H1 (cell line): ENCODE results near the gene BRPF1.

Experiments
- CREB1 ChIP-seq: IDR thresholded peaks from 2 replicates; pipeline ENCODE4 v1.6.1; 2012; ENCODE audit warnings: inconsistent platforms
- HDAC2 ChIP-seq, 2 experiments: fragments of 300-600 bp in 1 of 2; sonication (generic) in 1 of 2; IDR thresholded peaks; 2 replicates each; pipeline ENCODE4 v1.6.1; 2011 to 2012; ENCODE audit warnings: low read depth in 2 of 2, low read length in 2 of 2, mild to moderate bottlenecking in 2 of 2, moderate library complexity in 2 of 2, borderline replicate concordance in 1 of 2, inconsistent platforms in 1 of 2
- MAFK ChIP-seq: IDR thresholded peaks from 2 replicates; pipeline ENCODE4 v1.6.1; 2012; ENCODE audit warnings: low read depth, mild to moderate bottlenecking, improper control_type of control experiment, low read length
- POLR2A ChIP-seq, 2 experiments: IDR thresholded peaks; 1 replicate in 1 of 2; 2 replicates in 1 of 2; pipeline ENCODE4 v1.6.1; 2011; ENCODE audit warnings: low read depth in 2 of 2, low read length in 2 of 2, mild to moderate bottlenecking in 2 of 2; ENCODE audit errors: control extremely low read depth in 1 of 2
- POLR2AphosphoS5 ChIP-seq: IDR thresholded peaks from 2 replicates; pipeline ENCODE4 v1.6.1; 2011; ENCODE audit warnings: low read depth, low read length
- POU5F1 ChIP-seq: IDR thresholded peaks from 2 replicates; pipeline ENCODE4 v1.6.1; 2011; ENCODE audit warnings: low read depth, mild to moderate bottlenecking, low read length, moderate library complexity
- RFX5 ChIP-seq: IDR thresholded peaks from 2 replicates; pipeline ENCODE4 v1.6.1; 2011; ENCODE audit warnings: low read depth, low read length, improper control_type of control experiment, borderline replicate concordance
- RNF2 ChIP-seq: fragments of 200-900, 300-1000 bp; sonication (generic); IDR thresholded peaks from 2 replicates; pipeline ENCODE4 v1.7.1; 2016; ENCODE audit warnings: borderline replicate concordance, low read depth, mild to moderate bottlenecking, antibody characterized with exemption, low read length; ENCODE audit not compliant: poor library complexity, severe bottlenecking; ENCODE audit errors: missing control alignments
- TF ChIP-seq, protein P1 (sequence below): IDR thresholded peaks from 2 replicates; pipeline ENCODE4 v1.6.1; 2011; ENCODE audit warnings: low read length, improper control_type of control experiment
- TF ChIP-seq, protein P2 (sequence below), 3 experiments: IDR thresholded peaks; 1 replicate in 2 of 3; 2 replicates in 1 of 3; pipeline versions ENCODE4 v1.5.1 to v1.6.1; 2011; ENCODE audit warnings: low read length in 3 of 3, mild to moderate bottlenecking in 3 of 3, inconsistent platforms in 2 of 3, low read depth in 1 of 3, moderate library complexity in 1 of 3; ENCODE audit not compliant: insufficient read depth in 1 of 3; ENCODE audit errors: control extremely low read depth in 1 of 3

DNA sequence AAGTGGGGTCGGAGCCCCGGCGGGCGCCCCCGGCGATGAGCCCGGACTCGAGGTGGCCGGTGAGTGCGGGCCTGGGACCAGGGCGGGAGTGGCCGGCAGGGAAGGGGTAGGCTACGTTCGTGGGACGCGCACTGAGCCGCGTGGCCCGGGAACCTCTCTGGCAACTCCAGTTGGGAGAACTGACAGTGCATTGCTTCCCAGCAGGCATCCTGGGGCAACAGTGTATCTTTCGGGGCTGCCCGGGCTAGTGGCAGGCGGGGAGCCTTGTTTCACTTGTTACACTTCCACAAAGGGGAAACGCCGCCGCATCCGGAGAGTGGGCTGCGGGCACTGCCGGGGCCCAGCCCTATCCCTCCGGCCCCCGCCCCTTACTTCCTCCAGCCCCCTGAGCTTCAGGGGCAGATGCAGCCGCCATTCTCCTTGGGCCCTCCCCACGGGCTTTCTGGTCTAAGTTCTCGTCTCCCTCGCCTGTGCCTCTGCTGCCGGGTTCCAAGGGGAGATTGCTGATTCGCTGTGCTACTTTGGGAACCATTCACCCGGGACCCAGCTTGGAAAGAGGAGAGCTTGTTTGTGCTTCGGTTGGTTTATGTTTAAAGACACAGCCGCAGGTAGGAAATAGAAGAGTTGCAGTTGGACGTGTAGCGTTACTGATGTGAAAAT lies 675 bp downstream of the BRPF1 start:
- TF ChIP-seq HDAC2 (IDR thresholded peaks at IDR 0.05; ENCODE audit: borderline replicate concordance in 1 of 2, low read depth in 2 of 2, low read length in 2 of 2) = no peak
- no peak for TF ChIP-seq CREB1
- TF ChIP-seq, protein P1, sequence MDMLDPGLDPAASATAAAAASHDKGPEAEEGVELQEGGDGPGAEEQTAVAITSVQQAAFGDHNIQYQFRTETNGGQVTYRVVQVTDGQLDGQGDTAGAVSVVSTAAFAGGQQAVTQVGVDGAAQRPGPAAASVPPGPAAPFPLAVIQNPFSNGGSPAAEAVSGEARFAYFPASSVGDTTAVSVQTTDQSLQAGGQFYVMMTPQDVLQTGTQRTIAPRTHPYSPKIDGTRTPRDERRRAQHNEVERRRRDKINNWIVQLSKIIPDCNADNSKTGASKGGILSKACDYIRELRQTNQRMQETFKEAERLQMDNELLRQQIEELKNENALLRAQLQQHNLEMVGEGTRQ = no peak
- no peak for TF ChIP-seq RNF2
- TF ChIP-seq POLR2A (IDR thresholded peaks at IDR 0.05; ENCODE audit: control extremely low read depth in 1 of 2, low read depth in 2 of 2, low read length in 2 of 2) = no peak; a peak in 1 of 3 replicates
- TF ChIP-seq POLR2AphosphoS5 = no peak; the same call in 1 of the 2 replicates
- TF ChIP-seq MAFK = no peak
- TF ChIP-seq, protein P2, sequence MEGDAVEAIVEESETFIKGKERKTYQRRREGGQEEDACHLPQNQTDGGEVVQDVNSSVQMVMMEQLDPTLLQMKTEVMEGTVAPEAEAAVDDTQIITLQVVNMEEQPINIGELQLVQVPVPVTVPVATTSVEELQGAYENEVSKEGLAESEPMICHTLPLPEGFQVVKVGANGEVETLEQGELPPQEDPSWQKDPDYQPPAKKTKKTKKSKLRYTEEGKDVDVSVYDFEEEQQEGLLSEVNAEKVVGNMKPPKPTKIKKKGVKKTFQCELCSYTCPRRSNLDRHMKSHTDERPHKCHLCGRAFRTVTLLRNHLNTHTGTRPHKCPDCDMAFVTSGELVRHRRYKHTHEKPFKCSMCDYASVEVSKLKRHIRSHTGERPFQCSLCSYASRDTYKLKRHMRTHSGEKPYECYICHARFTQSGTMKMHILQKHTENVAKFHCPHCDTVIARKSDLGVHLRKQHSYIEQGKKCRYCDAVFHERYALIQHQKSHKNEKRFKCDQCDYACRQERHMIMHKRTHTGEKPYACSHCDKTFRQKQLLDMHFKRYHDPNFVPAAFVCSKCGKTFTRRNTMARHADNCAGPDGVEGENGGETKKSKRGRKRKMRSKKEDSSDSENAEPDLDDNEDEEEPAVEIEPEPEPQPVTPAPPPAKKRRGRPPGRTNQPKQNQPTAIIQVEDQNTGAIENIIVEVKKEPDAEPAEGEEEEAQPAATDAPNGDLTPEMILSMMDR (IDR thresholded peaks at IDR 0.05; ENCODE audit: control extremely low read depth in 1 of 3, insufficient read depth in 1 of 3, low read depth in 1 of 3, low read length in 3 of 3) = no peak
- no peak for TF ChIP-seq RFX5
- TF ChIP-seq POU5F1 = no peak
